Transverse colon (tissue), 4 donors: ENCODE measurements around the gene DNAI2. TPM values are rescaled to one million over a fixed set of nuclear protein-coding genes. Genes with fewer than 3 reads are reported as not detected.

Experiments
- DNase-seq: peaks from one replicate; pipeline ENCODE4 v3.0.0-alpha.2; 2019
- H3K27ac ChIP-seq, 4 donors: fragments of 200-600 bp; sonication (generic); 2 replicates each; pipeline ENCODE4 v1.5.1; 2016 to 2018; ENCODE audit warnings: inconsistent platforms in 4 of 4
- H3K27me3 ChIP-seq: fragments of 200-600 bp; sonication (generic); 2 replicates; pipeline ENCODE4 v1.5.1; 2017; ENCODE audit warnings: inconsistent platforms
- H3K36me3 ChIP-seq, 4 donors: fragments of 200-600 bp; sonication (generic); 2 replicates each; pipeline ENCODE4 v1.5.1; 2017 to 2019; ENCODE audit warnings: inconsistent platforms in 4 of 4
- H3K4me1 ChIP-seq, 4 donors: fragments of 200-600 bp; sonication (generic); 2 replicates each; pipeline ENCODE4 v1.5.1; 2017 to 2020; ENCODE audit warnings: inconsistent platforms in 4 of 4
- H3K4me3 ChIP-seq, 4 donors: fragments of 200-600 bp; sonication (generic); 1 replicate in 1 of 4; 2 replicates in 3 of 4; pipeline versions ENCODE4 v1.5.1 to v1.6.1; 2017 to 2019; ENCODE audit warnings: inconsistent platforms in 4 of 4
- H3K9me3 ChIP-seq, 2 donors: fragments of 200-600 bp; sonication (generic); 2 replicates each; pipeline ENCODE4 v1.5.1; 2017 to 2019; ENCODE audit warnings: inconsistent platforms in 2 of 2
- CTCF ChIP-seq, 5 experiments: fragments of 200-600 bp in 3 of 5; fragments of 450-650 bp in 2 of 5; sonication (generic) in 3 of 5; IDR thresholded peaks; 1 replicate in 2 of 5; 2 replicates in 3 of 5; pipeline ENCODE4 v1.5.1; 2016 to 2017; ENCODE audit warnings: antibody characterized with exemption in 5 of 5, inconsistent platforms in 3 of 5, mild to moderate bottlenecking in 2 of 5, moderate library complexity in 1 of 5
- EP300 ChIP-seq: sonication (generic); formaldehyde crosslinking; IDR thresholded peaks from one replicate; pipeline ENCODE4 v1.6.1; 2017; ENCODE audit warnings: antibody characterized with exemption, low read depth
- POLR2A ChIP-seq: fragments of 450-650 bp; IDR thresholded peaks from one replicate; pipeline ENCODE4 v1.6.1; 2016; ENCODE audit warnings: antibody characterized with exemption, mild to moderate bottlenecking, moderate library complexity
- POLR2AphosphoS5 ChIP-seq, 3 donors: sonication (generic); formaldehyde crosslinking; IDR thresholded peaks; one replicate each; pipeline ENCODE4 v1.6.1; 2016; ENCODE audit warnings: antibody characterized with exemption in 3 of 3
- WGBS, 2 donors: methylation state at CpG; one replicate each; pipeline ENCODE4 v1.1.5; 2018; ENCODE audit warnings: low coverage in 1 of 2; 5-methylcytosine and 5-hydroxymethylcytosine counted together
- in situ Hi-C, 4 donors: fragments of 200-750 bp; cut with MboI; loops; one replicate each; pipeline versions ENCODE4 v1.15.0 to v1.15.1; 2017; ENCODE audit warnings: low sequenced_read_pairs in 3 of 4, low pct_ligation_motif_present in 1 of 4, low pct_unique_long_range_greater_than_20kb in 1 of 4
- intact Hi-C: fragments of 100-400 bp; cut with DNase I; formaldehyde crosslinking; loops from one replicate; pipeline ENCODE4 v1.15.1; 2023; ENCODE audit warnings: low total_unique reads
- total RNA-seq, 4 donors: library from RNA; depleted of rRNA; stranded (reverse); fragments of >200 nt; gene quantifications; one replicate each; pipeline ENCODE4 v1.1.0, GENCODE V29; 2016

DNAI2 gene
- total RNA-seq, 4 donors from 2014 or later = not detected

GRCh38 chr17:74251051-74251450 is 23.0 kb upstream of the DNAI2 start:
- intact Hi-C loops = no loop called here
- Histone ChIP-seq H3K9me3 (no peaks in the 10 kb centered on the region), H3K27me3 (no peaks in the 10 kb centered on the region), H3K27ac (no peak overlapping the region), H3K36me3 (no peaks in the 10 kb centered on the region), H3K4me3 (no peak overlapping the region), H3K4me1 (no peaks in the 10 kb centered on the region)
- in situ Hi-C loops = no loop called here
- TF ChIP-seq POLR2AphosphoS5 (IDR thresholded peaks at IDR 0.05) (no peak), EP300 (no peak), POLR2A (no peak), CTCF (IDR thresholded peaks at IDR 0.05) (no peak)
- WGBS, 2 donors = 89% methylated on average over 8 of the region's 8 CpGs; no CpG with 5 or more reads in 1 of the 2 donors
- no peak for DNase-seq

GRCh38 chr17:74251569-74251968 is 22.5 kb upstream of the DNAI2 start:
- no peak for DNase-seq
- Histone ChIP-seq H3K4me3 (no peak overlapping the region), H3K27me3 (no peaks in the 10 kb centered on the region), H3K36me3 (no peaks in the 10 kb centered on the region), H3K27ac (no peak overlapping the region), H3K9me3 (no peaks in the 10 kb centered on the region), H3K4me1 (no peaks in the 10 kb centered on the region)
- intact Hi-C loops (no loop called here), in situ Hi-C loops (no loop called here)
- no peak for TF ChIP-seq POLR2AphosphoS5 (IDR thresholded peaks at IDR 0.05)
- TF ChIP-seq POLR2A = no peak
- no peak for TF ChIP-seq CTCF (IDR thresholded peaks at IDR 0.05)
- no peak for TF ChIP-seq EP300
- 74 to 90% methylated on average over 2 to 6 of the region's 6 CpGs for WGBS, 2 donors

- WGBS, 2 donors = 79% methylated on average over 8 of the region's 8 CpGs; no CpG with 5 or more reads in 1 of the 2 donors
- Histone ChIP-seq H3K9me3 (no peaks in the 10 kb centered on the region), H3K4me1 (no peaks in the 10 kb centered on the region), H3K4me3 (no peak overlapping the region), H3K36me3 (no peaks in the 10 kb centered on the region), H3K27me3 (no peaks in the 10 kb centered on the region), H3K27ac (no peak overlapping the region)
- DNase-seq = no peak
- in situ Hi-C loops (no loop called here), intact Hi-C loops (no loop called here)
- no peak for TF ChIP-seq CTCF (IDR thresholded peaks at IDR 0.05)
Measured at GRCh38 chr17:74252211-74252610, 21.8 kb upstream of the DNAI2 start.

GRCh38 chr17:74253036-74253435 is 21.0 kb upstream of the DNAI2 start:
- no peak for TF ChIP-seq POLR2AphosphoS5 (IDR thresholded peaks at IDR 0.05)
- TF ChIP-seq POLR2A = no peak
- no peak for TF ChIP-seq EP300
- in situ Hi-C loops (no loop called here), intact Hi-C loops (no loop called here)
- H3K9me3 ChIP-seq = no peaks in the 10 kb centered on the region
- no peak overlapping the region for H3K4me3 ChIP-seq
- no peaks in the 10 kb centered on the region for H3K36me3 ChIP-seq
- no peaks in the 10 kb centered on the region for H3K27me3 ChIP-seq
- no peak overlapping the region for H3K27ac ChIP-seq
- no peak for DNase-seq
- 92% methylated on average over 10 of the region's 13 CpGs; no CpG with 5 or more reads in 1 of the 2 donors for WGBS, 2 donors
- no peaks in the 10 kb centered on the region for H3K4me1 ChIP-seq

- H3K4me3 ChIP-seq = no peak overlapping the region
- H3K27ac ChIP-seq = no peak overlapping the region
- H3K9me3 ChIP-seq = no peaks in the 10 kb centered on the region
- no peaks in the 10 kb centered on the region for H3K27me3 ChIP-seq
- no peaks in the 10 kb centered on the region for H3K4me1 ChIP-seq
- in situ Hi-C loops (no loop called here), intact Hi-C loops (no loop called here)
- WGBS, 2 donors = 81% methylated on average over 9 of the region's 10 CpGs; no CpG with 5 or more reads in 1 of the 2 donors
- no peaks in the 10 kb centered on the region for H3K36me3 ChIP-seq
- no peak for DNase-seq
- no peak for TF ChIP-seq POLR2AphosphoS5 (IDR thresholded peaks at IDR 0.05)
- no peak for TF ChIP-seq POLR2A
- no peak for TF ChIP-seq CTCF (IDR thresholded peaks at IDR 0.05)
- no peak for TF ChIP-seq EP300
Measured at GRCh38 chr17:74257311-74257710, 16.7 kb upstream of the DNAI2 start.
